ENCODE data around the gene EZH1.

EZH1 gene

DNA sequence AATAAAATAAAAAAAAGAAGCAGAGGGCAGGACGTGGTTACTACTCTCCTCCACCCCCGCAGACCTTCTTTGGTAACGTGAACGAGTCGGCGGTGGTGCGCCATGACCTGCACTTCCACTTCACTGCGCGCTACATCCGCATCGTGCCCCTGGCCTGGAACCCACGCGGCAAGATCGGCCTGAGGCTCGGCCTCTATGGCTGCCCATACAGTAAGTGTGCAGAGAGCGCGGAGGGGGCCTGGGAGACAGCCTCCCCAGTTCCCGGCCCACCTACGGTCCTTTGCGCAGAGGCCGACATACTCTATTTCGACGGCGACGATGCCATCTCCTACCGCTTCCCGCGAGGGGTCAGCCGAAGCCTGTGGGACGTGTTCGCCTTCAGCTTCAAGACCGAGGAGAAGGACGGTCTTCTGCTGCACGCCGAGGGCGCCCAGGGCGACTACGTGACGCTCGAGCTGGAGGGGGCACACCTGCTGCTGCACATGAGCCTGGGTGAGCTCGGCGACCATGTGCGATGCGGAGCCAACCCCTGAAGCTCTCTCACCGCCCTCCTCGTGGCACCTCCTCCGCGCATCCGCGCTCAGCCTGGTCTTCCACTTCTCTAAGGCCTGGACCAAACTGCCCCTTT, 59.8 kb downstream of the EZH1 start:
- no peaks in the 10 kb centered on the region for H3K27me3 ChIP-seq (ENCODE audit: insufficient read depth, poor library complexity, severe bottlenecking)
- TF ChIP-seq CTCF (IDR thresholded peaks at IDR 0.05; ENCODE audit: poor library complexity, severe bottlenecking), result no peak
- H3K36me3 ChIP-seq (ENCODE audit: low read depth), result no peaks in the 10 kb centered on the region
- no peak overlapping the region for H3K27ac ChIP-seq (ENCODE audit: poor library complexity, severe bottlenecking)
- H3K4me3 ChIP-seq (ENCODE audit: severe bottlenecking), result no peak overlapping the region
- peaks cover 7% of the 10 kb centered on the region for H3K4me1 ChIP-seq (ENCODE audit: insufficient read depth, poor library complexity, severe bottlenecking)
- H3K9me3 ChIP-seq (ENCODE audit: severe bottlenecking), result no peaks in the 10 kb centered on the region
- DNase-seq (ENCODE audit: low spot score), result no peak
- no peak for ATAC-seq (ENCODE audit: low read depth)

DNA sequence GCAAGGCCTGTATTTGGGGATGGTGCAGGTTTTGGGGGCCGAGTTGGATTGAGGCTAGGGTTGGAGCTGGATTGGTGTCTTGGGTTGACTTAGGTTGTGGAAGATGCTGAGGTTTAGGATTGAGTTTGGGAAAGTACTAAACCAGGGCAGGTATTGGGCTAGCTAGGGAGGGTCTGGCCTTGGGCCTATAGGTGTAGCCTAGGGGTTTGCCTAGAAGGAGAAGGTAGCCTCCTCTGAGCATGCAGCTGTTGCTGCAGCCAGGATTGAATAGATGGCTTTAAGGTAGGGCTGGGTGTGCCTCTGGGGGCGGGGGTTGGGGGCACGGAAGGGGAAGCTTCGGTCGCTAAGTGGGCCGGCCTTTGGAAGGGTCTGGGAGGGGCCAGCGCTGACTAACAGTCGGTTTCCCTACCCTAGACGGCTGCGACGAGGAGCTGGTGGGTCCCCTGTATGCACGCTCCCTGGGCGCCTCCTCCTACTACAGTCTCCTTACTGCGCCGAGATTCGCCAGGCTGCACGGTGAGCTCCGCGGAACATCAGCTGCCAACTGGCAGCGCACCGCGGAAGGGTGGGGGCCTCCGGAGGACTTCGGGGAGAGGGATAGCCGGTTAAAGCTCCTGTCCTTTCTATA, 61.3 kb downstream of the EZH1 start:
- no peak overlapping the region for H3K27ac ChIP-seq (ENCODE audit: poor library complexity, severe bottlenecking)
- no peaks in the 10 kb centered on the region for H3K36me3 ChIP-seq (ENCODE audit: low read depth)
- H3K4me3 ChIP-seq (ENCODE audit: severe bottlenecking), result peak overlapping the region; percentile 32
- H3K9me3 ChIP-seq (ENCODE audit: severe bottlenecking), result no peaks in the 10 kb centered on the region
- DNase-seq (ENCODE audit: low spot score), result no peak
- no peak for ATAC-seq (ENCODE audit: low read depth)
- H3K4me1 ChIP-seq (ENCODE audit: insufficient read depth, poor library complexity, severe bottlenecking), result peaks cover 12% of the 10 kb centered on the region
- TF ChIP-seq CTCF (IDR thresholded peaks at IDR 0.05; ENCODE audit: poor library complexity, severe bottlenecking), result no peak
- H3K27me3 ChIP-seq (ENCODE audit: insufficient read depth, poor library complexity, severe bottlenecking), result no peaks in the 10 kb centered on the region

DNA sequence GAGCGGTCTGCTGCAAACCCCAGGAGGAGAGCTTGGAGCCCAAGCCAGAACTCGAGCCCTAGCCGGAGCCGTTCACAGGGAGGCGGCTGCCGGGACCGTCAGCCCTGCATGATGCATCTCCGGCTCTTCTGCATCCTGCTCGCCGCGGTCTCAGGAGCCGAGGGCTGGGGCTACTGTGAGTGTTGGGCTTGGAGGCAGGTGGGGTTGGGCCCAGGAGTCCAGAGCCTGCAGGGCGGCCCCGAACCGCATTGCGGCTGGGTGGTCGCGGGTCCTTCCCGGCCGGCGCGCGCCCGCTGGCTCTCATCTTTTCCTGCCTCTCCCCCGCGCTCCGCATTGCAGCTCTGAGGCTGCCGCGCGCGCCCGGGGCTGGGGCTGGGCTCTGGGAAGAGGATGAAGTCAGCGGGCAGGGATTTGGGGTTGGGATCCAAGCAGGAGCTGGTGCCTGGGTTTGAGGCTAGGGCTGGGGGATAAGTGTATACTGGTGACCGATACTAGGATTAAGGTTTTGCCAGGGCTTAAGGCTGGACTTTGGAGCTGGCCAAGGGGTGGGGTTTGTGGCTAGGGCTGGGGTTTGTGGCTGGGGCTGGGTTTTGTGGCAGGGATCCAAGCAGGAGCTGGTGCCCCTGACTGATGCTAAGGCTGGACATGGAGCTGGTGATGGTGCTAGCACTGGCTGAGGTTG, 62.0 kb downstream of the EZH1 start:
- TF ChIP-seq CTCF (IDR thresholded peaks at IDR 0.05; ENCODE audit: poor library complexity, severe bottlenecking), result no peak
- H3K4me3 ChIP-seq (ENCODE audit: severe bottlenecking), result peak overlapping the region; percentile 32

DNA sequence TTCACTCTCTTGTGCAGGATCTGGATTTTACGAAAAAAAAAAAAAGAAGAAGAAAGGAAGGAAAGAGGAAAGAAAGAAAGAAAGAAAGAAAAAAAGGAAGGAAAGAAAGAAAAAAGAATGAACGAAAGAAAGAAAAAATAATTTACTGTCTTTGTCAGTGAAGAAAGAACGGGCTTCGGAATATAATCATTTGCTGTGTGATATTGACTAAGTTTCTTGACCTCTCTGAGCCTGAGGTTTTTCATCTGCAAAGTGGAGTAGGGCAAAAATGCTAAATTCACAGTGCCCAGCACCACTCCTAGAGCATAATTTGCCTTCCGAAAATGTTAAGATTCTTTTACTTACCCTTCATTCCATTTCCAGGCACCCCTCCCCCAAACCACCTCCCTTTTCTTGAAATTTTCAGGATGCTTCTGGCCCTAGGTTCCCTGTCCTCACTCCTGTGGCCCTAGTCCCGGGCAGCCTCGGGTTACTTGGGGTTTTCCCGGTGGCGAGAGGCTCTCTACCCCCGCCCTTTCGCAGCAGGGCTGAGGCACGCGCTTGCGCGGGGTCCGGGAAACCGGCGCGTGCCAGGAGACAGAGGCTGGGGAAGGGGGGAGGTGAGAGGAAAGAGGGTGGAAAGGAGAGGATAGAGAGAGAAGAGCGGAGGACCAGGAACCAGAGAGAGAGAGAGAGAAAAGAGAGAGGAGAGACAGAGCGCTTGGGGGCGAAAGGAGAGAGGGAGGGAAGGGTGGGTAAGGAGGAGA, 62.7 kb downstream of the EZH1 start, which contains the start of gene CNTNAP1:
Gene CNTNAP1 (plus strand): TSS at position 556 of the 746 bp plus-strand sequence. CDS start 299 bp downstream, outside the sequence.
- H3K4me1 ChIP-seq (ENCODE audit: insufficient read depth, poor library complexity, severe bottlenecking), result peaks cover 12% of the 10 kb centered on the region
- H3K4me3 ChIP-seq (ENCODE audit: severe bottlenecking), result peak within 1 kb of the TSS; percentile 32
- H3K27ac ChIP-seq (ENCODE audit: poor library complexity, severe bottlenecking), result peak within 1 kb of the TSS; percentile 11
- DNase-seq (ENCODE audit: low spot score) (no peak), ATAC-seq (ENCODE audit: low read depth) (peak; percentile 5; the same call in 1 of the 3 replicates)
- TF ChIP-seq CTCF (IDR thresholded peaks at IDR 0.05; ENCODE audit: poor library complexity, severe bottlenecking), result no peak
- no peaks in the 10 kb centered on the region for H3K36me3 ChIP-seq (ENCODE audit: low read depth)
- no peaks in the 10 kb centered on the region for H3K27me3 ChIP-seq (ENCODE audit: insufficient read depth, poor library complexity, severe bottlenecking)
- no peaks in the 10 kb centered on the region for H3K9me3 ChIP-seq (ENCODE audit: severe bottlenecking)

More for the DNA sequence above, 62.0 kb downstream of the EZH1 start:
- Histone ChIP-seq H3K9me3 (ENCODE audit: severe bottlenecking) (no peaks in the 10 kb centered on the region), H3K27ac (ENCODE audit: poor library complexity, severe bottlenecking) (peak overlapping the region; percentile 11), H3K27me3 (ENCODE audit: insufficient read depth, poor library complexity, severe bottlenecking) (no peaks in the 10 kb centered on the region), H3K4me1 (ENCODE audit: insufficient read depth, poor library complexity, severe bottlenecking) (peaks cover 12% of the 10 kb centered on the region), H3K36me3 (ENCODE audit: low read depth) (no peaks in the 10 kb centered on the region)
- DNase-seq (ENCODE audit: low spot score), result no peak
- ATAC-seq (ENCODE audit: low read depth), result peak; percentile 43

Measured in RWPE2 (cell line).